HG03342 (cell line): ENCODE data around the gene LRRTM3.
A peak's percentile ranks its signal among the peaks of the same experiment; 100 is the strongest.

Experiments used
- ATAC-seq: cut with Tn5 transposase; IDR thresholded peaks from one replicate; pipeline ENCODE4 v1.9.1; 2021; ENCODE audit warnings: mild to moderate bottlenecking, moderate library complexity; ENCODE audit not compliant: unreplicated experiment

LRRTM3 gene

GRCh38 chr10:66925896-66926715, at the start of gene LRRTM3:
LRRTM3 (plus strand) TSS chr10:66926036.
- peak; percentile 100 for ATAC-seq

GRCh38 chr10:66877361-66877760, 48.5 kb upstream of the LRRTM3 start:
- ATAC-seq, result no peak

GRCh38 chr10:66880292-66880691, 45.5 kb upstream of the LRRTM3 start:
- ATAC-seq, result no peak

GRCh38 chr10:66880826-66881225, 45.0 kb upstream of the LRRTM3 start:
- no peak for ATAC-seq

GRCh38 chr10:66881814-66882213, 44.0 kb upstream of the LRRTM3 start:
- no peak for ATAC-seq

GRCh38 chr10:66882271-66882670, 43.6 kb upstream of the LRRTM3 start:
- no peak for ATAC-seq

- ATAC-seq, result no peak
These were observed 39.0 kb upstream of the LRRTM3 start for GRCh38 chr10:66886848-66887247.

- no peak for ATAC-seq
These were observed 37.6 kb upstream of the LRRTM3 start for GRCh38 chr10:66888237-66888636.

- ATAC-seq, result no peak
These were observed 33.0 kb upstream of the LRRTM3 start for GRCh38 chr10:66892871-66893270.

- ATAC-seq, result no peak
These were observed 15.2 kb upstream of the LRRTM3 start for GRCh38 chr10:66910671-66911070.

GRCh38 chr10:66916030-66916429, 9.8 kb upstream of the LRRTM3 start:
- no peak for ATAC-seq

- ATAC-seq, result no peak
These were observed 8.7 kb upstream of the LRRTM3 start for GRCh38 chr10:66917104-66917503.

- no peak for ATAC-seq
These were observed 6.6 kb upstream of the LRRTM3 start for GRCh38 chr10:66919248-66919647.

- no peak for ATAC-seq
These were observed 1.0 kb upstream of the LRRTM3 start for GRCh38 chr10:66924674-66925345.

GRCh38 chr10:66925373-66925772, 463 bp upstream of the LRRTM3 start:
- no peak for ATAC-seq

- no peak for ATAC-seq
These were observed 1.0 kb downstream of the LRRTM3 start for GRCh38 chr10:66926841-66927240.

- no peak for ATAC-seq
These were observed 1.6 kb downstream of the LRRTM3 start for GRCh38 chr10:66927251-66927935.

- no peak for ATAC-seq
These were observed 2.3 kb downstream of the LRRTM3 start for GRCh38 chr10:66927971-66928770.

- ATAC-seq, result no peak
These were observed 2.9 kb downstream of the LRRTM3 start for GRCh38 chr10:66928776-66929175.

GRCh38 chr10:66929375-66929774, 3.5 kb downstream of the LRRTM3 start:
- ATAC-seq, result no peak
